SIG-M5 (cell line): ENCODE measurements around the gene HES2.
"Not testable (repeated sequence)": the region's sequence is repeated elsewhere in the genome, so short reads cannot be mapped to it uniquely, and the experiment has no call there.

ENCODE experiments used
- DNase-seq: peaks from one replicate; lab custom pipeline; 2025; lab: John Stamatoyannopoulos, UW

Gene HES2

DNA sequence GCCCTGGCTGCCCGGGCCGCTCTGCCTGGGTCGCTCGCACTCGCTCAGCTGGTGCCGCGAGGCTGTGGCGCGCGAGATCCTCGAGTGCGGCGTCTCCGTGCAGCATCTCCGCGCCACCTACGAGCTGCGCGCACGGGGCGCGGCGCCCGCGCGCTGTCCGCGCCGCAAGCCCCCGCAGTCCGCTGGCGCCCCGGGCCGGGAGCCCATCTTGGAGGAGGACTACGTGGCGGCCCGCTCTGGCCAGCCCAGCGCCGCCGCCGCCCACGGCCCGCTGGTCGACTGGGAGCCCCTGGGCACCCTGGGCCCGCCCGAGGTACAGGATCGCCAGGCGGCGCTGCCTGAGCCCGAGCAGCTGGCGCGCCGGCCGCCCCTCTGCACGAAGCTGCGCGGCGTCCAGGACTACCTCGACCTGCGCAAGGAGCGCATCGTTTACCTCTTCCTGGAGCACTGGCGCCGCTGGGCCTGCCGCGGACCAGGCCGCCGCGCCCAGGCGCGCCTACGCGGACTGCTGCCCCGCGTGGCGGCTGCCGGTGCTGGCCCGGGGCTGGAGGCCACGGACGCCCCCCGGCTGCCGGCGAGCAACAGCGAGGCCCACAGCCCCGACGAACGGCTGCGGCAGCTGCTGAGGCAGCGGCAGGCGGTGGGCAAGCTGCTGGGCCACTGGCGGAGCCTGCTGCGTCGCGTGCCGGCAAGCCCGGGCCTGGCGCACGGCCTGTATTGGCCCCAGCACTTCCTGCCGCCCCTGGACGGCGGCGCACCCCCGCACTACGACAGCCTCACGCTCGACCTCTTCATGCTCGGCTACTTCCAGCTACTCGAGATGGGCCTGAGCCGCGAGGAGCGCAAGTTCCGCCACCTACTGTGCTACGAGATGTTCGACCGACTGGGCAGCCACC lies 35.4 kb upstream of the HES2 start:
- DNase-seq = no peak

DNA sequence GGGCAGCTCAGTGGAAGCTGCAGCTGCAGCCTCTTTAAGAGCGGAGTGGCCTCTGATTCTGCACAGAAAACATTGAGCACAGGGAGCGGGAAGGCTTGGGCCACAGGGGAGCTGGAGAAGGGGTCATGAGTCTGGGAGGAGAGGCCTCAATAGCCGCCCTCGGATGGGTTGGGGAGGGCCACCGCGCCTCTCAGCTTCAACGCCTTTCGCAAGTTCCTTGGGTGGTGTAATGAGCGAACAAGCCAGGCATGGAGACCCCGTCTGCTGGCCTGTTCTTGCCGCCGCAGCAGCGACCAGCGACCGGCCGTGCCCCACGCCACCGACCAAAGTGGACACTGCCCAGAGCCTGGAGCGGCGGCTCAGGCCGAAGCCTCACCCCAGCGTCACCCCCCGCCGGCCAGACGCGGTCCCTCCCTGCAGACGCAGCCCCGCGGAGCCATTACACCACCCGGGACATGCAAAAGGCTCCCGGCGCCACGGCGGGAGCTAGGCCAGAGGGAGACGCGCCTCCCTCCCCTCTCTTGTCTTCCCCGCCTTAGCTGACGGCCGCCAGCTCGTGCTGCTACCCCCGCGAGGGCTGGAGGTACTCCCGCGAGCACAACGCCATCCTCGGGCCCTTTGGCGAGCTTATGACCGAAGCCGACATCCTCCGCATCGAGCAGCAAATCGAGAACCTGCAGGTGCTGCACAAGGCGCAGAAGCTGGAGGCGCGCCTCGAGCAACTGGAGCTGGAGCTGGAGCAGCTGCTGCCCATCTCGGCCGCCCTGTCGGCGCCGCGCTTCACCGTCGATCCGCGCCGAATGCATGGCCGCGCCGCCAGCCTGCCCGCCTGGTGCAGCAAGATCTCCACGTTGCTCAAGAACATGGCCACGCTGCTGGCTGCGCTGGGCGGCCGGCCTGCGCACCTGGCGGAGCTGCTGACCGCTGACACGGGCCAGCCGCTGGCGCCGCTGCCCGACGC lies 34.5 kb upstream of the HES2 start:
- DNase-seq = not testable (repeated sequence)

DNA sequence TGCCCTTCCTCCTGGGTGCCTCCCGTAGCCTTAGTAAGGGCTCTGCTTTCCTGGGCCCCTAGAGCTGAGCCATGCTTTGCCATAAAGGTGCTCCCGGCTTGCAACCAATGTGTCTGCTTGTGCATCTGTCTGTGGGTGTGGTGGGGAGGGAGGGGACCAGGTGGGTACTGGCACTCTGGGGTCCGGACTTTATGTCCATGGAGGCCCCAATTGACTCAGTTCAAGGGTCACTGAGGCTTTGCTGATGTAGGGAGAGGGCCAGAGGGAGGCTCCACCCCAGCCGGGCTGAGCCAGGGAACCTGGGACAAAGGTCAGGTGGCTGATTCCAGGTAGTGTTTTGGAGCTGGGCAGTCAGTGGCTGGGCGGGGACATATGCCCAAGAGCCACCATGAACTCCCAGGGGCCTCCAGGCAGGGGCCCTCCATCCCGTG lies 31.2 kb upstream of the HES2 start:
- DNase-seq = no peak

DNA sequence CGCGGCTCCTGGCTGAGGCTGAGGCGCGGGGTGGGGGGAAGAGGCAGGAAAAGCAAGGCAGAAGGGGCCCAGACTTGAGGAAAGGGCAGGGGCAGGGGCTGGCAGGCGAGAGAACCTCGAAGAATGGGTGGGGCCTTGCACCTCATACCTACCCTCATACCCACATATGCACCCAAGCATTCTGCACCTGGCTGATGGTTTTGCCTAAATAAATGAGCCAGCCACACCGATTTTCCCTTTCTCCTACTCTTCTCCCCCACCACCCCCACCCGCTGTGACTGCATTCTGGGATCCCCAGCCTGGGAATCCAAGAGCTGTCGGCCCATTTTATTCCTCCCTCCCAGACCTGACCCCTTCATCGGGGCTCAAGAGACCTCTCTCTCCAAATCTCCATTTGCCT lies 30.8 kb upstream of the HES2 start:
- not testable (repeated sequence) for DNase-seq

DNA sequence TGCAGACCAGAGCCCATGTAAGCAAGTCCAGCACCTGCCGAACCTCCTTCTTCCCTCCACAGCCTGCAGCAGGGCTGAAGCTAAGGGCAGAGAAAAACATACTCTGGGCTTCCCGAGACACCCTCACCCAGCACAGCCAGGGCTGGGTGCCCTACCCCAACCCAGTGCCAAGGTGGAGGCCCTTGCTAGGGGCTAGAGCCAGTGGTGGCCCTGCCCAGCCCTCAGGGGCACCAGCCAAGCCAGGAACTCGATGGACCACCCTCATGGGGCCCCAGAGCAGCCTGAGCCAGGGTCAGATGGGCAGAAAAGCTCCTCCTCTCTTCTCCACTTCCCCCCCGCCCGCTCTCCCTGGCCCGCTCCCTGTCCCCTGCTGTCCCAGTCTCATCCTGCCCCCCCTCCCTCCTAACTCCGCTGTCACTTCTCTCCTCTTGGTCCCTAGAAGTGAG lies 30.3 kb upstream of the HES2 start:
- DNase-seq = no peak

DNA sequence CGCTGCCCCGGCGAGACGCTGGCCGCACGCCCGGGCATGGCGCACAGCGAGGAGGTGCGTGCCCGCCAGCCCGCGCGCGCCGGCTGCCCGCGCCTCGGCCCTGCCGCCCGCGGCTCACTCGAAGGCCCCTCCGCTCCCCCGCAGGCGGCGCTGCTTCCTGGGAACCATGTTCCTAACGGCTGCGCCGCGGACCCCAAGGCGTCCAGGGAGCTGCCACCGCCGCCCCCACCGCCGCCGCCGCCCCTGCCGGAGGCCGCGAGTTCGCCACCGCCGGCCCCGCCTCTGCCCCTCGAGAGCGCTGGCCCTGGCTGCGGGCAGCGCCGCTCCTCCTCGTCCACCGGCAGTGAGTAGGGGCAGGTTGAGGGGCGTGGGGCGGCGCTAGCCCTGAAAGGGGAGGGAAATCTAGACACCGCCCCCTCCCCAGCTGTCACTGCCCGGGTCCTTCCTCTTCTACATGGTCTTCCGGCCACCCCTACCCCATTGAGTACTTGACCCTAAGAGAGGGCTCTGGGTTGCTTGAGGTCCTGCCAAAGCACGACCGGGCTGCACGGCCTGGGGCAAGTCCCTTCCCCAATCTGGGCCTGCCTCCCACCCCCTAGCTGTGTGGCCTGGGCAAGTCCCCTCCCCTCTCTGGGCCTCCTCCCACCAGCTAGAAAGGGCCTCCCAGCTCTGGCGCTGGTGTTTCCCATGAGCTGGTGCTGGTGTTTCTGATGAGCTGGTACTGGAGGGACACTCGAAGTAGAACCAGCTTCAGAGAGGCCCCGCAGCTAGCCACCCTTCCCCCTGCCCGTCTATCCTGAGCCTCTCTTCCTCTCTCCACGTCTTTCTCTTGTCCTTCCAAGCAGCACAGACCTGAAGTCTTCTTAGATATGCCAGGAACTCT lies 29.3 kb upstream of the HES2 start:
- no peak for DNase-seq

DNA sequence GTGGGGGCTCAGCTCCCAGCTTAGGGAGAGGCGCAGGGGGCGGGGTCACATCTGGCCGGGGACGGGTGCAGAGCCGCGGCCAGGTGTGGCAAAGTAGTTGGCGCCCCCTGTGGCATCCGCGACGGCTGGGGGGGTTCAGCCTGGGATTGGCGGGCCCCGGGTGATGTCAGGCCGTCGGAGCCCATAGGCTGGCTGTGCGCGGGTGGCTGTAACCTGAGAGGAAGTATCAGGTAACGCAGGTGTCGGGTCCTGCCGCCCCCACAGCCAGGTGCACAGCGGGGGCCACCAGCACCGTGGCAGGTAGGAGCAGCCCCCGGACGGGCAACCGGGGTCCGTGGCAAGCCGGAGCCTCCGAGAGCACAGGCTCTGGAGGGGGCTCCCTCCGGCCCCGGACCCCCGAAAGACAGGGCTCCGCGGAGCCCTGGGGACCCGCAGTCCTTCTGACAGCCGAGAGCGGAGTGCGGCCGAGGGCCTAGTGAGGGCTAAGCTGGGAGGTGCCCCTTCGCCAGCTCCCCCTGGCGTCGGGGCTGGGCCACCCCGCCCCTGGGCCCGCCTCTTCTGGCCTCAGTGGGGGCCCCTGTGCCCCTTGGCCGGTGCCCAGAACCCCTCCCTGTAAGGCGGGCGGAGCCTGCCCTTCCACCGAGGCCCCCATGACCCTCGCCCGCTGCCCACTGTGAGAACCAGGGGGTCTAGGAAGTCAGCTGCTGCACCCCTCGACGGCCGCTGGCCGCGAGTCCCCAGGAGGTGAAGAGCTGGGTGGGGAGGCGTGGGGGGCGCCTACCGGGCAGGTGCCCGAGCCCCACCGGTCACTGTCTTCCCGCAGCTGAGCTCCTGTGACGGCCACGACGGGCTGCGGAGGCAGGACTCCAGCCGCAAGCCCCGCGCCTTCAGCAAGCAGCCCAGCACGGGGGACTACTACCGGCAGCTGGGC lies 28.4 kb upstream of the HES2 start:
- no peak for DNase-seq

DNA sequence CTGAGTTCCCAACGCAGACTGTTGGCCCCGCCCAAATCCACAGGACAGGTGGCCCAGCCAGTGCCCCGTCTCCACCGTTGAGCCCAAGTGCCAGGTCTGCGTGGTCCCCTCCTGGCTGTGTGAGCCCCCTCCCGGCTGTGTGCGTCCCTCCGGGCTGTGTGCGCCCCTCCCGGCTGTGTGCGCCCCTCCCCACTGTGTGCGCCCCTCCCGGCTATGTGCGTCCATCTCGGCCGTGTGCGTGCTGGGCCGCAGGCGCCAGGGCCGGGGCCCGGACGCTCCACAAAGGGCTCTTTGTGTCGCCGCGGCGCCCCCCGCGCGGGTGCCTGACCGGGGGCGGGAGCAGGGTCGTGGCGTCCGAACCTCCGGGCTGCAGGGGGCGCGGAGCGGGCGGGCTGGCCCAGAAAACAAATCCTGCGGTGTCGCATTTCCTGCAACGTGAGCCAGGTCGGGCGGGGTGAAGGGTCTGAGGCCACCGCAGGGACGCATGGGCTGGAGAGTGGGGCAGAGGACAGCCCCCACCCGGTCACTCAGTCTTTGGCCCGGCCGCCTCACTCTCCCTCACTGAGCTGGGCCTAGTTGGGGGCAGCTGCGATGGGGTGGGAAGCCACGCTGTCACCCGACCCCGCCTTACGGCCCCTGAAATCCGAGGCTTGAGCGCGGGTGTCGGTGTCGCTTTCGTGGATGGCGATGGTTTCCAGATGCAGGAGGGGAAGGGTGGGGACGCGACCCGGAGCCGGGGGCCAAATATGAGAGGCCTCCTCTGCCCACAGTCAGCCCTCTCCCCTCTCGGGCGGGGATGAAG lies 27.5 kb upstream of the HES2 start:
- no peak for DNase-seq

DNA sequence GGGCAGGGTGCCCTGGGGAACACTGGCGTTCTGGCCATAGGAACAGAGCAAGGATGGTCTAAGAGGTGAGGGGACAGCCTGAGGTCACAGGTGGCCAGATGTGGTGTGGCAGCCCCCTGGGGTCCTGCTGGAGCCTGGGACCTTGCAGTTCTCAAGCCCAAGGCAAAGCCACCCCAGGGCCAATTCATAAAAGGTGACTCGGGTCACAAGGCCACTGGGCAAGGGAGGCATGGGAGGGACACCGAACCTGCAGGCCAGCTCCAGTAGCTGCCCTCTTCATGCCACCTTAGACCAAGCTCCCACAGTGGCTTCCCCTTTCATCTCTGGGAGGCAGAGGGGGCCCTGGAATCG lies 26.9 kb upstream of the HES2 start:
- no peak for DNase-seq

DNA sequence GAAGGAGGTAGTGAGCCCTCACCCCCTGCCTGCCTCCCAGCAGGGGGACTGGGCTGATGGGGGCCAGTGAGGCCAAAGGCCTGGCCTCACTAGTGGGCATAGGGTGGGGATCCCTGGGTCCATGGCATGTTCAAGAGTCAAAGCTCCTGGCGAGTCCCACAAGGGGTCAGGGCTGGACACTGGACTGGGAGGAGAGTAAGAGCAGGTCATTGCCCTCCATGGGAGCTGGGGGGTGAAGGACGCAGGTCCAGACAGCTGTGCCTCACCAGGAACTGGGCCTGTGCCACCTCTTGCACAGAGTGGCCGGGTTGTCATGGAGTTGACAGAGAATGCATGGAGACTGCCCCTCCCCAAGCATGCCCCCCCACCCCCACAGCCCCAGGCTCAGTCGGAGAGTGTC lies 26.2 kb upstream of the HES2 start:
- DNase-seq = not testable (repeated sequence)

DNA sequence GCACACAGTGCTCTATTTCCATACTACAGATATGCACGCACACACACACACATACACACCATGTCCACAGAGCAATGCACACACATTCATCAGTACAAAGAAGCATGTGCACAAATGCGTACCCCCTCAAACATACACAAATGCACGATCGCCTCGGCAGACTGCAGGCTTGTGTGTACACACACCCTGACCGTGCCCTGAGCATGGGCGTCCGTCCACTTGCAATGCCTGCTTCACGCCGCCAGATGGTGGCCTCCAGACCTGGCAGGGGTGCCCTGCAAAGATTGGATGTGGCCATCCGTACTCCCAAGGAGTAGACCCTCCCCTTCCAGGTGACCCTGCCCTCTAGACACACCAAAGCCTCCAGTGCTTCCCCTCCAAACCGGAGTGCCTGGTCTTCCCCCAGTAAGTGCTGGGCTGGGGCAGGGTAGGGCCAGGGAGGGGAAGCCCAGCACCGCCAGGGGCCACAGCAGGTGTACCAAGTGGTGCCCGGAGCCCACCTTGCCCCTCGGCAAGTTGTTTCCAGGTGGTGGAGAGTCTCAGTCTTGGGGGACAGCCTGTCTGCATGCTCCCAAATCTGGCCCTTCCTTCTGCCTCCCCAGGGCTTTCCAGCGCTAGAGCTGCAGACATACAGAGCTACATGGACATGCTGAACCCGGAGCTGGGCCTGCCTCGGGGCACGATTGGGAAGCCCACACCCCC lies 25.5 kb upstream of the HES2 start:
- DNase-seq = no peak

DNA sequence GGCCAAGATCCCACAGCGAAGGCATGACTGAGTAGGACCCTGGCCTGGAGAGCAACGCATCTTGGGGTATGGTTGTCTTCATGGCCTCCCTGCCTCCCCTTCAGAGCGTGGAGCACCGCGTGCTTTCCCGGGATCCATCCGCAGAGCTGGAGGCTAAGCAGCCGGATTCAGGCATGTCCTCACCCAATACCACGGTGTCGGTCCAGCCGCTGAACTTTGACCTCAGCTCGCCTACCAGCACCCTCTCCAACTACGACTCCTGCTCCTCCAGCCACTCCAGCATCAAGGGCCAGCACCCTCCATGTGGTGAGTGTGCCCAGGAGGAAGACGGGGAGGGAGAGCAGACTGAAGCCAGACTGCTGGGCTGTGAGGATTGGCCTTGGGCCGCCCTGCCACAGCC lies 24.7 kb upstream of the HES2 start:
- DNase-seq = no peak

DNA sequence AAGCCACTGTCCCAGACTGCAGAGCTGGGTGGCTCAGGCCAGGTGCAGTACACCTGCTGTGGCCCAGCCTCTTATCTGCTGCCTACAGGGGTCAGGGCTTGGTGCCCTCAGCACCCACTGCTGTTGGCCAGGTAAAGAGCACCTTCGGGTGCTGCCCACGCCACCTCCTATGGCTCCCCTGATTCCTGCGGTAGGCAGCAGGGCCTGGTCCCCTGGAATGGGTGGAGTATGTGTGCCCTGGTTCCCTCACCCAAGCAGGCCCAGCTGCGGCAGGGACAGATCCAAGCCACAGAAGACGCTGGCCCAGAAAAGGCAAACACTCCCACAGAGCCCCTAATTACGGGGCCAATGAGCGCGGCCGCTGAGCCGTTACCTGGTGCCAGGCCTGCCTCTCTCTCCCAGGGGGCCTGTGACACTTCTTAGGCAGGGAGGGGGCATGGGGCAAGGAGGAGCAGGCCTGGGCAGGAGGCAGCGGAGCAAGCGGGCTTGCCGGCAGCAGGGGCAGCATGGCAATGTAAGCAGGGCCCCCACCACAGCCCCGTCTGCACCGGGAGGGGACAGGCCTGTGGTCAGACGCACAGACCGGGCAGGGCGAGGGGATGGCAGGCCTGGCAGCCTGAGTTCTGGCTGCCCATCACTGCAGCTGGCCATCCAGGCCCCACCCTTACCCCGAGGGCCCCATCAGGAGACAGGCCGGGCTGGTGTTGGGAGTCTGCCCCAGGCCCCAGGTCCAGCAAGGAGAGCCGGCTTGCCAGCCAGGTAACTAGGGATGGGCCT lies 23.8 kb upstream of the HES2 start:
- no peak for DNase-seq

DNA sequence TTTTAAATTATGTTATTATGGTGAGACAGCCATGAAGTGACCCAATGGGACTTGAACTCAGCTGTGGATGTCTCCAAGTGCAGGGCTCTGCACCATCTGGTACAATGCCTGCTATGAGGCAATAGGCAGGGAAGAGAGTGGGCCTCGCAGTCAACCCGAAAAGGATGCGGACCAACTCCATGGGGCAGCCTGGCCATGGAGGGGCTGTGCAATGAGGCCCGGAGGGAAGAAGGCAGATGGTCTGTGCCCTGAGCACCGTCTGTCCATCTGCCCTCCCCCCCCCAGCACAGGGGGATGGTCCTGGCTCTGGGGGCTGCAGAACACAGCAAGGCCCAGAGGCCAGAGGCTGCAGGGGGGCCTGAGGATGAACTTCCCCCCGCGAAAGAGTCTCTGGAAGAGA lies 21.9 kb upstream of the HES2 start:
- no peak for DNase-seq

DNA sequence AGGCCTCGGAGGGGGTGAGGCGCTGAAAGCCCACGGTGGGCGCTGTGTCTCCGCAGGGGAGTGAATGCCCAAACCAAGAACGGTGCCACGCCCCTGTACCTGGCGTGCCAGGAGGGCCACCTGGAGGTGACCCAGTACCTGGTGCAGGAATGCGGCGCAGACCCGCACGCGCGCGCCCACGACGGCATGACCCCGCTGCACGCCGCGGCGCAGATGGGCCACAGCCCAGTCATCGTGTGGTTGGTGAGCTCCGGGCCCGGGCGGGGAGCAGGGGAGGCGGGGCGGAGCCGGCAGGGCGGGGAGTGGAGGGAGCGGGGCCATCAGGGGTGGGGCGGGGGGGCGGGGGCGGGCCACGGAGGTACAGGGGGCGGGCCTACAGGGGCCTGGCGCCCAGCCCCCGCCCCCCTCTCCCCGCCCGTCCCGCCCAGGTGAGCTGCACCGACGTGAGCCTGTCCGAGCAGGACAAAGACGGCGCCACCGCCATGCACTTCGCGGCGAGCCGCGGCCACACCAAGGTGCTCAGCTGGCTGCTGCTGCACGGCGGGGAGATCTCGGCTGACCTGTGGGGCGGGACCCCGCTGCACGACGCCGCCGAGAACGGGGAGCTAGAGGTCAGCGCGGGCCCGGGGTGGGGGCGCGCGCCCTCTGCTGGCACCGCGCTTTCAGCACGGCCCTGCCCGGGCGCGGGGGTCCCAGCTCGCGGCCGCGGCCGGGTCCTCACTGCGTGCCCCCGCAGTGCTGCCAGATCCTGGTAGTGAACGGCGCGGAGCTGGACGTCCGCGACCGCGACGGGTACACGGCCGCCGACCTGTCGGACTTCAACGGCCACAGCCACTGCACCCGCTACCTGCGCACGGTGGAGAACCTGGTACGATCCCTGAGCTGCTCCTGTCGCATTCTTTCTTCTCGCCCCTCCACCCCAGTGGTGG lies 20.7 kb upstream of the HES2 start:
- DNase-seq = no peak

DNA sequence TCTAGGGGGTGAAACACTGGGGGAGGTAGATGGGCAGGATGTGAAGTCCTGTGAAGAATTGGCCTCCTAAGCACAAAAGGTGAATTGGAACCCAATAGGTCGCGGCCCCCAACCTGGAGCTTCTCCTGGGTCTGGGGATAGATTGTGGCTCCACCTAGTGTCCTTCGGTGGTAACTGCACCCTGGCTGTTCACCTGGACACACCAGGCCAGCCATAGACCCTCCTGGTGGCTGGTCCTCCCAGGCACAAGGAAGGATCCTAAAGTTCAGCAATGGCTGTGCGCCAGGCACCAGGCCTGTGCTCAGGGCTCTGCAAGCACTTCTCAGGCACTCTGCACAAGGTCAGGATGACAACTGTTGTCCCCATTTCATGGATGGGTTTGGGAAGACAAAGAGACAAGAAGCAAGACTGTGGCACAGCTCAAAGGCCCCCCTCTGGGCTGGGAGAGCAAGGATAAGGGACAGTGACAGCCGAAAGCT lies 18.4 kb upstream of the HES2 start:
- no peak for DNase-seq

DNA sequence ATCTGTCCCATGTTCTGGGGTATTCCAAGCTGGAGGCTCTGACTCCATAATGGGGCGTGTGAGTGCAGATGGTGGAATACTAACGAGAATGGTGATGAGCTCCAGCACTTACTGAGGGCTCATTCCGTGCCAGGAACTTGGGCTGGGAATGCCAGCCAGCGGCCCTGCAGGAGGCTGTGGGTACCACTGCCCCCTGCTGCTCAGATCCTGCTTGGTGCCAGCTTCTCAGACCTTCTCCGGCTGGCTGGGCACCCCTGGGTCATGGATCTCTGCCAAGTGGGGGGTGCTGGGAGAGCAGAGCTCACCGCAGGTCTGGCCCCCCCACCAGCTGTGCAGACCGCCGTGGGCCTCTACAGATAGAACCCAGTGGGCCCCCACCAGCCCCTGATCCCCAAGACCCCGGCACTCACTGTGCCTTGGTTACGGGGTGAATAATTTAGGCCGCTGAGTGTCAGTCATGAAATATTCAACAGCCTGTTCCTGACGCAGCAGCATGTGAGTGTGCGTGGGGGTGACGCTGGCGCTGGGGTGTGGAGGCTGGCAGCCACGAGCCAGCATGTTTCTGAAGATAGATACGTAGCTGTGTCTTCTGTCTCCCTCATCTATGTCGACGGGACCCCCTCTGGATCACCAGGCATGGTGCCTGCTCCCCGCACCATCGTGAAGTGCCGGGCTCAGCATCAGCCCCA lies 17.4 kb upstream of the HES2 start:
- DNase-seq = not testable (repeated sequence)
